ENCODE results near the gene ADAMTS12.

ADAMTS12 gene

GRCh38 chr5:33696411-33696810 lies 195.4 kb downstream of the ADAMTS12 start:
- no peak for DNase-seq

- no peak for DNase-seq
Measured at GRCh38 chr5:33692980-33693379, 198.8 kb downstream of the ADAMTS12 start.

GRCh38 chr5:33691856-33692255 lies 199.9 kb downstream of the ADAMTS12 start:
- no peak for DNase-seq

- no peak for DNase-seq
Measured at GRCh38 chr5:33690374-33691135, 201.2 kb downstream of the ADAMTS12 start.

- no peak for DNase-seq
Measured at GRCh38 chr5:33688526-33688925, 203.3 kb downstream of the ADAMTS12 start.

- DNase-seq: no peak
Measured at GRCh38 chr5:33688066-33688465, 203.7 kb downstream of the ADAMTS12 start.

GRCh38 chr5:33685873-33686755 lies 205.7 kb downstream of the ADAMTS12 start:
- DNase-seq: no peak

GRCh38 chr5:33684496-33685159 lies 207.2 kb downstream of the ADAMTS12 start:
- no peak for DNase-seq

GRCh38 chr5:33679791-33680190 lies 212.0 kb downstream of the ADAMTS12 start:
- no peak for DNase-seq

- DNase-seq: no peak
Measured at GRCh38 chr5:33675958-33676464, 215.8 kb downstream of the ADAMTS12 start.

GRCh38 chr5:33671700-33672291 lies 220.0 kb downstream of the ADAMTS12 start:
- no peak for DNase-seq

- no peak for DNase-seq
Measured at GRCh38 chr5:33662722-33663427, 228.9 kb downstream of the ADAMTS12 start.

- DNase-seq: no peak
Measured at GRCh38 chr5:33659526-33660169, 232.1 kb downstream of the ADAMTS12 start.

GRCh38 chr5:33657804-33658440 lies 233.9 kb downstream of the ADAMTS12 start:
- DNase-seq: no peak

- DNase-seq: no peak
Measured at GRCh38 chr5:33657176-33657575, 234.6 kb downstream of the ADAMTS12 start.

- no peak for DNase-seq
Measured at GRCh38 chr5:33650911-33651310, 240.9 kb downstream of the ADAMTS12 start.

- DNase-seq: no peak
Measured at GRCh38 chr5:33649549-33650482, 242.0 kb downstream of the ADAMTS12 start.

GRCh38 chr5:33641744-33642505 lies 249.9 kb downstream of the ADAMTS12 start:
- no peak for DNase-seq

GRCh38 chr5:33639474-33639873 lies 252.3 kb downstream of the ADAMTS12 start:
- no peak for DNase-seq
